GM12865 (cell line): ENCODE data around the gene PSMD9.
"Not testable (repeated sequence)": the region's sequence is repeated elsewhere in the genome, so short reads cannot be mapped to it uniquely, and the experiment has no call there.

Experiments
- DNase-seq: peaks from one replicate; pipeline ENCODE4 v3.0.0; 2010; ENCODE audit warnings: low read depth
- H3K4me3 ChIP-seq: 2 replicates; pipeline ENCODE4 v1.5.1; 2011; ENCODE audit warnings: mild to moderate bottlenecking, low read depth, low read length, control low read depth
- TF ChIP-seq, protein P1 (sequence below): IDR thresholded peaks from 2 replicates; pipeline ENCODE4 v1.5.1; 2011; ENCODE audit warnings: low read length, control low read depth, low read depth, inconsistent platforms; ENCODE audit not compliant: insufficient read depth; ENCODE audit errors: missing control alignments

Gene PSMD9

DNA sequence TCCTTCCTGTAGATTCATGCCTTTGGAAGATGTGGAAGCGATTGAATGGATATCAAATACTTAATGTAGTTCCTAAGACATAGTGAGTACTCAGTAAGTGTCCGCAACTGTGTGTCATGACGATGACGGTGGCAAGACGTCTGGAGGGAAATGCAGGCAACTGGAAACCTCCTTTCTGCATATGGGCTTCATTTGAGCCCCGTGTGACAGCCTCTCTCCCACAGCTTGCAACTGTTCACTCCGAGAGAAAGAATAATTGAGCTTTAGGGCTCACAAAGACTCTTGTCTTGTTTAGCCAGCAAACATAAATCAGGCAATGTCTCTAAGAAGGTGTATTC, 36.7 kb downstream of the PSMD9 start:
- no peak overlapping the region for H3K4me3 ChIP-seq
- DNase-seq: no peak
- TF ChIP-seq, protein P1, sequence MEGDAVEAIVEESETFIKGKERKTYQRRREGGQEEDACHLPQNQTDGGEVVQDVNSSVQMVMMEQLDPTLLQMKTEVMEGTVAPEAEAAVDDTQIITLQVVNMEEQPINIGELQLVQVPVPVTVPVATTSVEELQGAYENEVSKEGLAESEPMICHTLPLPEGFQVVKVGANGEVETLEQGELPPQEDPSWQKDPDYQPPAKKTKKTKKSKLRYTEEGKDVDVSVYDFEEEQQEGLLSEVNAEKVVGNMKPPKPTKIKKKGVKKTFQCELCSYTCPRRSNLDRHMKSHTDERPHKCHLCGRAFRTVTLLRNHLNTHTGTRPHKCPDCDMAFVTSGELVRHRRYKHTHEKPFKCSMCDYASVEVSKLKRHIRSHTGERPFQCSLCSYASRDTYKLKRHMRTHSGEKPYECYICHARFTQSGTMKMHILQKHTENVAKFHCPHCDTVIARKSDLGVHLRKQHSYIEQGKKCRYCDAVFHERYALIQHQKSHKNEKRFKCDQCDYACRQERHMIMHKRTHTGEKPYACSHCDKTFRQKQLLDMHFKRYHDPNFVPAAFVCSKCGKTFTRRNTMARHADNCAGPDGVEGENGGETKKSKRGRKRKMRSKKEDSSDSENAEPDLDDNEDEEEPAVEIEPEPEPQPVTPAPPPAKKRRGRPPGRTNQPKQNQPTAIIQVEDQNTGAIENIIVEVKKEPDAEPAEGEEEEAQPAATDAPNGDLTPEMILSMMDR: no peak

DNA sequence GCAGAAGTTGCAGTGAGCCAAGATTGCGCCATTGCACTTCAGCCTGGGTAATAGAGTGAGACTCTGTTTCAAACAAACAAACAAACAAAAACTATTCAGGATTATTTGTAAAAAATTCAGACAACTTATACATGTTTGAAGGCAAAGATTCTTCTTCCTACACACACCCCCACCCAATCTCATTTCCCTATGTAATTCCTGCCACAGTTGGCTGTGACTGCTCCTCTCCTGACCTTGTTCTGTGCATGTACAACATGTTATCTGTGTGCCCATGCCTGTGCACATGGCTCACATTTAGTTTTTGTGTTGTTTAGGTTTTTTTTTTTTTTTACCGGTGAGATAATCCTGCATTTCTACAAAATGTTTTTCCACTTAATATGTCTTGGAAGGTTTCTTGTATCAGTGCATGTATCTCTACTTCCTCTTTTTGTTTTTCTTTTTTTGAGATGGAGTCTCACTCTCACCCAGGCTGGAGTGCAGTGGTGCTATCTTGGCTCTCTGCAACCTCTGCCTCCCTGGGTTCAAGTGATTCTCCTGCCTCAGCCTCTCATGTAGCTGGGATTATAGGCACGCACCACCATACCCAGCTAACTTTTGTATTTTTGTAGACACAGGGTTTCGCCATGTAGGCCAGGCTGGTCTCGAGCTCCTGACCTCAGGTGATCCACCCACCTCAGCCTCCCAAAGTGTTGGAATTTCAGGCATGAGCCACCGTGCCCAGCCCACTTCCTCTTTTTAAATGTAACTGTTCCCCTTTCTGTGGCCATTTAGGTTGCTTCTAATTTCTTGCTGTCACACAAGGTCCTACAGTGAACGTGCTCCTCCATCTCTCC, 38.5 kb downstream of the PSMD9 start:
- TF ChIP-seq, protein P1: no peak
- DNase-seq: peak; percentile 52
- H3K4me3 ChIP-seq: no peak overlapping the region

DNA sequence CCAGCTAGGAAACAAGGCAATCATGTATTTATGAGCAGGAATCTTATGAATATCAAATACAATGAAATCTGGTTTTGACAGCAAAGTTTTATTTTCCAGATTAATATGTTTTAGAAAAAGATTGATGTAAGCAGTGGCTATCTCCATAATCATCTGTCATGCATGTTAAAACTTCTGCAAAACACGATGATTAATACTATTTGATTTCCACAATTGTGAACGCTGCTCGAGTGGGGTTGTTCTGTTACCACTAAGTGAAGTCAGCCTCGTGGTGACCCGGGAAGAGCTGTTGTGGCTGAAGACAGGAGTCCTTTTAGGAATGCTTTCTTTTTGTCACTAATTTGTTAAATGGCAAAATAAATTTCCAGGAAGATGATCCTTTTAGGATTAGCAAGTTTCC, 39.2 kb downstream of the PSMD9 start:
- TF ChIP-seq, protein P1: no peak
- no peak for DNase-seq
- H3K4me3 ChIP-seq: no peak overlapping the region

DNA sequence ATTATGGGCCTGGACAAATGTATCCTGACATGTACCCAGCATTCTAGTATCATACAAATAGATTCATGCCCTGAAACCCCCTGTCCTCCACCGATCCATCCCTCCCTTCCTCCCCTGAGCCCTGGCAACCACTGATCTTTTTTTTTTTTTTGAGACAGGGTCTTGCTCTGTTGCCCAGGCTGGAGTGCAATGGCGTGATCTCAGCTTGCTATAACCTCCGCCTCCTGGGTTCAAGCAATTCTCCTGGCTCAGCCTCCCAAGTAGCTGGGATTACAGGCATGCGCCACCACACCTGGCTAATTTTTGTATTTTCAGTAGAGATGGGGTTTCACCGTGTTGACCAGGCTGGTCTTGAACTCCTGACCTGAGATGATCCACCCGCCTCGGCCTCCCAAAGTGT, 41.0 kb downstream of the PSMD9 start:
- H3K4me3 ChIP-seq, DNase-seq: not testable (repeated sequence)

DNA sequence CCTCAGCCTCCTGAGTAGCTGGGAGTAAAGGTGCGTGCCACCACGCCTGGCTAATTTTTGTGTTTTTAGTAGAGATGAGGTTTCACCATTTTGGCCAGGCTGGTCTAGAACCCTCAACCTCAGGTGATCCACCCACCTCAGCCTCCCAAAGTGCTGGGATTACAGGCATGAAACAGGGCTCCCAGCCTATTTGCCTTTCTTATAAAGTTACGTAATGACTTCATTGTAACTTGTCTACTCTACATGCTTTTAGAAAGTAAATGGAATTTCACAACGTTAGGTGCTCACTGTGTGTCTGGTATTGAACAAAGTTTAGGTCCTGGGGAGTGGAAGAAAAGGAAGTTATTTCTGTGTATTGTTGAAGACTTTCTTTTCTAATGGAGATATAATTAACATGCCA, 42.3 kb downstream of the PSMD9 start:
- DNase-seq: no peak
- H3K4me3 ChIP-seq: no peak overlapping the region
- TF ChIP-seq, protein P1: no peak

DNA sequence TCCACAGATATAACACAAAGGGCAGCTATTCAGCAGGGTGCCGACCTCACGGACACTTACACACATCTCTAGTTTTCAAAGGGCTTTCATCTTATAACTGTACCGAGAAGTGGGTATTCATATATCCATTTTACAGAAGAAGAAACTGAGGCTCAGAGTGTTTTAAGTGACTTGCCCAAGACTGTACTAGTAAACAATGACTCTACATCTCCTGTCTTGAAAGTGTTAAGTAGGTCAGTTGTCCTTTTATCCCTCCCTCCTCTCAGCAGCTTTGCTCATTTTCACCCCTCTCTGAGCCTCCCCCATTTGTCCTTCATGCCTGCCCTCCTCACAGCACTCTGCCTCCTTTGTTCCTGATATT, 43.6 kb downstream of the PSMD9 start:
- H3K4me3 ChIP-seq: no peak overlapping the region
- no peak for DNase-seq
- TF ChIP-seq, protein P1: no peak

DNA sequence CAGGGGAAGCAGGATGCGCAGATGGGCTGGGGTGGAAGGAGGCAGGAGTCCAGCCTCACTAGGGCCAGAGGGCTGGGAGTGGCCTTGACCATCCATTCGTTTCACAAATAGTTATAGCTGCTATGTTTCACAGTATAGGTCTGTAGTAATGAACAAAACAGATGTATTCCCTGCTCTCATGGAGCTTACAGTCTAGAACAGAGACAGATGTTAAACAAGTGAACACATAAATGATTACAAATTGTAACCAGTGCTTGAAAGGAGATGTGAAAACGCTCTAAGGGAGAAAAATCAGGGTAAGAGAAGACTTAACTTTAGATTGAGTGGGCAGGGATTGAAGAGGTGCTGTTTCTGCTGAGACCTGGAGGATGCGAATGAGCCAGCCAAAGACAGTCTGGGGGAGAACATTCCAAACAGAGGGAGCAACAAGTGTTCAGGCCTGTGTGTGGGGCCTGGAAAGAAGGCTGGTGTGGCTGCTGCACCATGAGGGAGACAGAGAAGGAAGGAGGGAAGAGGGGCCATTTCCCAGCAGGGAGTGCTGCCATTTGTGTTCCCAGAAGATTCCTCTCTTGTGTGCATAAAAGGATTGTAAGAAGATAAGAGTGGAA, 44.4 kb downstream of the PSMD9 start:
- TF ChIP-seq, protein P1: no peak

More for the DNA sequence above, 44.4 kb downstream of the PSMD9 start:
- no peak for DNase-seq
- H3K4me3 ChIP-seq: no peak overlapping the region
